OCI-LY7 (cell line): ENCODE data around the gene MAP4K5. TPM values are rescaled to one million over a fixed set of nuclear protein-coding genes. Genes with fewer than 3 reads are reported as not detected.

Experiments used
- BruUV-seq: library from RNA; stranded (reverse); fragments of 400-500 nt; replicated peaks from 2 replicates; lab custom pipeline; 2021; lab: Mats Ljungman, UMichigan
- CTCF ChIA-PET: fragments of 300-600 bp; sonication (Branson Sonifier 250); formaldehyde crosslinking; loops from one replicate; lab custom pipeline; 2022; ENCODE audit warnings: antibody characterized with exemption; ENCODE audit not compliant: unreplicated experiment; lab: Charles Lee
- POLR2A ChIA-PET: fragments of 300-600 bp; sonication (Branson Sonifier 250); formaldehyde crosslinking; loops from one replicate; lab custom pipeline; 2022; ENCODE audit warnings: antibody characterized with exemption; lab: Charles Lee
- DNase-seq: peaks from one replicate; pipeline ENCODE4 v3.0.0-alpha.2; 2015; ENCODE audit warnings: low spot score
- H2AFZ ChIP-seq: fragments of 200-600 bp; sonication (generic), shearing (Covaris generic); 2 replicates; pipeline ENCODE4 v1.6.1; 2014; ENCODE audit warnings: mild to moderate bottlenecking, antibody characterized with exemption, low read length, moderate library complexity
- H3K27ac ChIP-seq: fragments of 200-600 bp; sonication (generic); 2 replicates; pipeline ENCODE4 v1.5.1; 2014; ENCODE audit warnings: mixed run types, low read depth, mild to moderate bottlenecking, moderate library complexity, low read length, inconsistent platforms; ENCODE audit not compliant: poor library complexity, severe bottlenecking
- H3K36me3 ChIP-seq: fragments of 200-600 bp; sonication (generic); 2 replicates; pipeline ENCODE4 v1.6.1; 2014; ENCODE audit warnings: mild to moderate bottlenecking, antibody characterized with exemption, low read length, moderate library complexity, mixed read lengths; ENCODE audit not compliant: insufficient read depth
- H3K4me1 ChIP-seq: fragments of 200-600 bp; sonication (generic); 2 replicates; pipeline ENCODE4 v1.5.1; 2014; ENCODE audit warnings: mild to moderate bottlenecking, low read length; ENCODE audit not compliant: insufficient read depth, poor library complexity, severe bottlenecking
- H3K4me2 ChIP-seq: fragments of 200-600 bp; sonication (generic); 2 replicates; pipeline ENCODE4 v1.6.1; 2014; ENCODE audit warnings: mild to moderate bottlenecking, low read length
- H3K4me3 ChIP-seq: fragments of 200-600 bp; sonication (generic); 2 replicates; pipeline ENCODE4 v1.5.1; 2014; ENCODE audit warnings: mild to moderate bottlenecking, low read depth, low read length; ENCODE audit not compliant: poor library complexity, severe bottlenecking
- H3K79me2 ChIP-seq: fragments of 200-600 bp; sonication (generic); 2 replicates; pipeline ENCODE4 v1.6.1; 2016; ENCODE audit warnings: low read depth, mild to moderate bottlenecking, low read length, moderate library complexity, mixed read lengths; ENCODE audit not compliant: insufficient read depth
- H3K9me2 ChIP-seq: fragments of 200-600 bp; sonication (generic); 2 replicates; pipeline ENCODE4 v1.6.1; 2016; ENCODE audit warnings: mild to moderate bottlenecking, low read length, mixed read lengths; ENCODE audit not compliant: insufficient read depth
- H3K9me3 ChIP-seq: fragments of 200-600 bp; sonication (generic); 2 replicates; pipeline ENCODE4 v1.6.1; 2014; ENCODE audit warnings: mild to moderate bottlenecking, mixed run types, low read length, mixed read lengths
- H4K20me1 ChIP-seq: fragments of 200-600 bp; sonication (generic); 2 replicates; pipeline ENCODE4 v1.6.1; 2014; ENCODE audit warnings: mild to moderate bottlenecking, antibody characterized with exemption, low read length, moderate library complexity, mixed read lengths; ENCODE audit not compliant: insufficient read depth
- CTCF ChIP-seq: fragments of 200-600 bp; sonication (generic); conservative IDR thresholded peaks from 2 replicates; pipeline ENCODE4 v1.5.1; 2014; ENCODE audit warnings: mild to moderate bottlenecking, antibody characterized with exemption, low read length, moderate library complexity, mixed read lengths
- EZH2phosphoT487 ChIP-seq: fragments of 200-600 bp; sonication (generic); IDR thresholded peaks from 2 replicates; pipeline ENCODE4 v1.6.1; 2018; ENCODE audit warnings: low read depth, borderline replicate concordance, mild to moderate bottlenecking, mixed run types, antibody characterized with exemption, low read length, moderate library complexity, mixed read lengths
- intact Hi-C: fragments of 100-400 bp; cut with micrococcal nuclease; formaldehyde crosslinking; loops from one replicate; pipeline ENCODE4 v1.10.0; 2022; ENCODE audit not compliant: unreplicated experiment
- total RNA-seq, 2 experiments: library from RNA; depleted of rRNA in 1 of 2; stranded (reverse); fragments of >200 nt in 1 of 2; shearing (Covaris generic) in 1 of 2; gene quantifications; 2 replicates each; pipeline ENCODE4 v1.2.3, GENCODE V29; 2014 to 2022

The MAP4K5 gene
- total RNA-seq, 2 experiments from 2014 or later: 36.7 to 44.0 TPM

- Histone ChIP-seq H3K4me2 (no peak overlapping the region), H3K9me2 (no peaks in the 10 kb centered on the region), H3K79me2 (no peaks in the 10 kb centered on the region), H3K36me3 (peaks cover 44% of the 10 kb centered on the region), H4K20me1 (no peaks in the 10 kb centered on the region), H3K4me3 (no peak overlapping the region), H3K4me1 (no peaks in the 10 kb centered on the region), H2AFZ (no peak overlapping the region), H3K27ac (no peak overlapping the region), H3K9me3 (no peaks in the 10 kb centered on the region)
- intact Hi-C loops: no loop called here
- ChIA-PET POLR2A (interaction anchor here (0.7 kb wide), 1 partner anchor 33 kb away, joined by 4 read pairs; no protein-coding TSS in a partner anchor), CTCF (no interaction called here)
- no peak for TF ChIP-seq CTCF
- no peak for TF ChIP-seq EZH2phosphoT487
- no peak for DNase-seq
- BruUV-seq: no TSS peak
Measured at GRCh38 chr14:50421499-50421898, 110.9 kb downstream of the MAP4K5 start.

- H3K9me2 ChIP-seq: no peaks in the 10 kb centered on the region
- peaks cover 30% of the 10 kb centered on the region for H3K36me3 ChIP-seq
- DNase-seq: no peak
- H4K20me1 ChIP-seq: no peaks in the 10 kb centered on the region
- no peak overlapping the region for H3K27ac ChIP-seq
- no peak overlapping the region for H3K4me3 ChIP-seq
- intact Hi-C loops: no loop called here
- no peak overlapping the region for H2AFZ ChIP-seq
- TF ChIP-seq CTCF: no peak
- TF ChIP-seq EZH2phosphoT487: no peak
- ChIA-PET CTCF (no interaction called here), POLR2A (interaction anchor here (1.4 kb wide), 1 partner anchor 27 kb away, joined by 3 read pairs; no protein-coding TSS in a partner anchor)
- H3K4me1 ChIP-seq: no peaks in the 10 kb centered on the region
- BruUV-seq: no TSS peak
- no peaks in the 10 kb centered on the region for H3K9me3 ChIP-seq
- no peaks in the 10 kb centered on the region for H3K79me2 ChIP-seq
- no peak overlapping the region for H3K4me2 ChIP-seq
Measured at GRCh38 chr14:50417853-50418252, 114.5 kb downstream of the MAP4K5 start.

- Histone ChIP-seq H3K4me2 (no peak overlapping the region), H3K27ac (no peak overlapping the region), H3K9me2 (no peaks in the 10 kb centered on the region), H4K20me1 (no peaks in the 10 kb centered on the region), H3K4me1 (no peaks in the 10 kb centered on the region), H2AFZ (no peak overlapping the region), H3K36me3 (peaks cover 2% of the 10 kb centered on the region; the same call in 1 of the 2 replicates), H3K79me2 (no peaks in the 10 kb centered on the region), H3K9me3 (no peaks in the 10 kb centered on the region), H3K4me3 (no peak overlapping the region)
- intact Hi-C loops: no loop called here
- BruUV-seq: no TSS peak
- ChIA-PET CTCF (no interaction called here), POLR2A (interaction anchor here (0.7 to 1.2 kb wide), 2 partner anchors 48 to 73 kb away, joined by 3 to 6 read pairs; no protein-coding TSS in a partner anchor)
- TF ChIP-seq CTCF (no peak), EZH2phosphoT487 (no peak)
- no peak for DNase-seq
Measured at GRCh38 chr14:50410921-50411320, 121.4 kb downstream of the MAP4K5 start.
